Gastrocnemius medialis (tissue), 4 donors: ENCODE data around the gene ADGRF3. TPM values are rescaled to one million over a fixed set of nuclear protein-coding genes. Genes with fewer than 3 reads are reported as not detected.
"Not testable (repeated sequence)": the region's sequence is repeated elsewhere in the genome, so short reads cannot be mapped to it uniquely, and the experiment has no call there.

Source experiments
- ATAC-seq, 2 donors: fragments of 150-250 bp; one replicate each; pipeline ENCODE4 v1.9.1; 2016
- DNase-seq, 2 donors: peaks; one replicate each; pipeline ENCODE4 v3.0.0-alpha.2; 2019
- H3K27ac ChIP-seq, 4 donors: fragments of 200-600 bp; sonication (generic); 1 replicate in 1 of 4; 2 replicates in 3 of 4; pipeline ENCODE4 v1.5.1; 2016 to 2018; ENCODE audit warnings: mild to moderate bottlenecking in 2 of 4, moderate library complexity in 1 of 4
- H3K27me3 ChIP-seq, 3 donors: fragments of 200-600 bp; sonication (generic) in 2 of 3; 1 replicate in 1 of 3; 2 replicates in 2 of 3; pipeline versions ENCODE4 v1.5.1 to v1.6.0; 2016 to 2019; ENCODE audit warnings: mild to moderate bottlenecking in 1 of 3, moderate library complexity in 1 of 3
- H3K36me3 ChIP-seq, 2 donors: fragments of 200-600 bp; sonication (generic) in 1 of 2; one replicate each; pipeline ENCODE4 v1.5.1; 2017 to 2018
- H3K4me1 ChIP-seq, 2 donors: fragments of 200-600 bp; sonication (generic) in 1 of 2; one replicate each; pipeline ENCODE4 v1.5.1; 2016 to 2017; ENCODE audit warnings: mild to moderate bottlenecking in 2 of 2
- H3K4me3 ChIP-seq, 4 donors: fragments of 200-600 bp; sonication (generic) in 3 of 4; 1 replicate in 1 of 4; 2 replicates in 3 of 4; pipeline ENCODE4 v1.5.1; 2016 to 2019; ENCODE audit warnings: mild to moderate bottlenecking in 2 of 4
- H3K9me3 ChIP-seq, 3 donors: fragments of 200-600 bp; sonication (generic) in 2 of 3; 1 replicate in 1 of 3; 2 replicates in 2 of 3; pipeline ENCODE4 v1.5.1; 2016 to 2019
- CTCF ChIP-seq, 5 experiments: fragments of 450-650 bp in 3 of 5; fragments of 200-600 bp in 2 of 5; sonication (generic) in 2 of 5; IDR thresholded peaks in 4 of 5; conservative IDR thresholded peaks in 1 of 5; 1 replicate in 4 of 5; 2 replicates in 1 of 5; pipeline ENCODE4 v1.5.1; 2016 to 2019; ENCODE audit warnings: antibody characterized with exemption in 5 of 5, mild to moderate bottlenecking in 3 of 5, moderate library complexity in 3 of 5
- POLR2A ChIP-seq, 2 donors: fragments of 450-650 bp; IDR thresholded peaks; one replicate each; pipeline ENCODE4 v1.6.1; 2017; ENCODE audit warnings: antibody characterized with exemption in 2 of 2, mild to moderate bottlenecking in 2 of 2, moderate library complexity in 2 of 2
- in situ Hi-C, 4 donors: fragments of 200-750 bp; cut with MboI; loops; one replicate each; pipeline versions ENCODE4 v1.15.0 to v1.8.0; 2017; ENCODE audit warnings: low sequenced_read_pairs in 4 of 4
- intact Hi-C: fragments of 100-400 bp; cut with DNase I; formaldehyde crosslinking; loops from one replicate; pipeline ENCODE4 v1.15.1; 2023; ENCODE audit warnings: low total_unique reads
- total RNA-seq, 4 donors: library from RNA; depleted of rRNA; stranded (reverse); fragments of >200 nt; gene quantifications; one replicate each; pipeline versions ENCODE4 v1.1.0 to v1.2.3, GENCODE V29; 2016

The ADGRF3 gene
- total RNA-seq, 4 donors from 2014 or later: not detected

GRCh38 chr2:26336719-26337118 lies 9.9 kb downstream of the ADGRF3 start:
- no peak overlapping the region for H3K27ac ChIP-seq
- no peak overlapping the region for H3K4me3 ChIP-seq
- ATAC-seq (no peak), DNase-seq (no peak)
- intact Hi-C loops (loop anchor here (10.0 kb wide), 1 partner anchor 252 kb away; no protein-coding TSS in a partner anchor), in situ Hi-C loops (loop anchor here (10.0 to 25.0 kb wide), 4 partner anchors 102 to 374 kb away; partner anchors contain the start of gene KIF3C (in 1 of the 4))
- H3K36me3 ChIP-seq: no peaks in the 10 kb centered on the region
- H3K4me1 ChIP-seq: no peaks in the 10 kb centered on the region
- no peaks in the 10 kb centered on the region for H3K27me3 ChIP-seq
- no peak for TF ChIP-seq CTCF (IDR thresholded peaks at IDR 0.05 in 4 of 5, conservative IDR thresholded peaks at IDR 0.05 in 1 of 5)
- H3K9me3 ChIP-seq: no peaks in the 10 kb centered on the region

DNA sequence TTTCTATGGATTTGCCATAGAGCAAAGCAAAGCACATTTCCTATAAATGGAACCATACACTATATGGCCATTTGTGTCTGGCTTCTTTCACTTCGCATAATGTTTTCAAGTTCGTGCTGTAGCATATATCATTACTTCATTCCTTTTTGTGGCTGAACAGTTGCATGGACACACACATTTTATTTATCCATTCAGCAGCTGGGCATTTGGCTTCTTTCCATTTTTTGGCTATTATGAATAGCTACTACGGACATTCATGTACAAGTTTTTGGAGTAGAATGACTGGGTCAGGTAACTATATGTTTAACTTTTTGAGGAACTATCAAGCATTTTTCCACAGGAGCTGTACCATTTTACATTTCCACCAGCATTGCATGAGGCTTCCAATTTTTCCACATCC lies 11.4 kb downstream of the ADGRF3 start:
- ATAC-seq: no peak
- intact Hi-C loops: loop anchor here (10.0 kb wide), 1 partner anchor 250 kb away; no protein-coding TSS in a partner anchor
- in situ Hi-C loops: loop anchor here (10.0 to 25.0 kb wide), 4 partner anchors 100 to 373 kb away; partner anchors contain the start of gene KIF3C (in 1 of the 4)

DNA sequence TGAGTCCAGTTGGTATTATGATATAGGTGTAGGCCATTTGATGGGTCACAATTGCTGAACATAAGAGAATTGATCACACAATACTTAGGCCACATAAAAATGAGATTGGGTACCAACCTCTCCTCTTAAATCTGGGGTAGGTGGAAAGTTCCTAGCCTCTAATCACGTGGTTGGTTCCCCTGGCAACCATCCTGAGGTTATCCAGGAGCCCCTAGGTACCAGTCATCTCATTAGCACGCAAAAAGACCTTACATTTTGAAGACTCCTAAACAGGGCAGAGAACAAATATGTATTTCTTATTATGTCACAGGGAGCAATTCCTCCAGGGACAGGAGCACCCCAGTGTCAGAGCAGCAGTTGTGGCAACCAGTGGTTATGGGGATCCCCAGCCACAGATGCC lies 13.3 kb downstream of the ADGRF3 start:
- no peaks in the 10 kb centered on the region for H3K36me3 ChIP-seq
- H3K27me3 ChIP-seq: no peaks in the 10 kb centered on the region
- TF ChIP-seq POLR2A (IDR thresholded peaks at IDR 0.05) (no peak), CTCF (IDR thresholded peaks at IDR 0.05 in 4 of 5, conservative IDR thresholded peaks at IDR 0.05 in 1 of 5) (no peak)
- H3K4me1 ChIP-seq: no peaks in the 10 kb centered on the region
- DNase-seq: no peak
- no peak for ATAC-seq
- no peak overlapping the region for H3K27ac ChIP-seq
- no peaks in the 10 kb centered on the region for H3K9me3 ChIP-seq
- no peak overlapping the region for H3K4me3 ChIP-seq
- in situ Hi-C loops (loop anchor here (5.0 to 25.0 kb wide), 5 partner anchors 91 to 371 kb away; partner anchors contain the start of genes HADHA (in 1 of the 4), HADHB (in 1 of the 4) and KIF3C (in 1 of the 4)), intact Hi-C loops (loop anchor here (10.0 kb wide), 1 partner anchor 248 kb away; no protein-coding TSS in a partner anchor)

More for the DNA sequence above, 11.4 kb downstream of the ADGRF3 start:
- no peak for DNase-seq
- Histone ChIP-seq H3K36me3 (no peaks in the 10 kb centered on the region), H3K27me3 (no peaks in the 10 kb centered on the region), H3K9me3 (no peaks in the 10 kb centered on the region), H3K27ac (no peak overlapping the region), H3K4me1 (no peaks in the 10 kb centered on the region), H3K4me3 (no peak overlapping the region)
- no peak for TF ChIP-seq CTCF (IDR thresholded peaks at IDR 0.05 in 4 of 5, conservative IDR thresholded peaks at IDR 0.05 in 1 of 5)
- TF ChIP-seq POLR2A (IDR thresholded peaks at IDR 0.05): no peak

DNA sequence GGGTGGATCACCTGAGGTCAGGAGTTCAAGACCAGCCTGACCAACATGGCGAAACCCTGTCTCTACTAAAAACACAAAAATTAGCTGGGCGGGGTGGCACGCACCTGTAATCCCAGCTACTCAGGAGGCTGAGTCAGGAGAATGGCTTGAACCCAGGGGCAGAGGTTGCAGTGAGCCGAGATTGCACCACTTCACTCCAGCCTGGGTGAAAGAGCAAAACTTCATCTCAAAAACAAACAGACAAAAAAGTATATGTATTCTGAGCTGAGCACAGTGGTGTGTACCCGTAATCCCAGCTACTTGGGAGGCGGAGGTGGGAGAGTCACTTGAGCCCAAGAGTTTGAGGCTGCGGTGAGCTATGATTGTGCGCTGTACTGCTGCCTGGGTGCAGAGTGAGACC lies 15.3 kb downstream of the ADGRF3 start:
- not testable (repeated sequence) for H3K27me3 ChIP-seq, H3K4me1 ChIP-seq, DNase-seq, H3K27ac ChIP-seq, H3K36me3 ChIP-seq, H3K9me3 ChIP-seq, ATAC-seq, H3K4me3 ChIP-seq
- intact Hi-C loops: loop anchor here (2.0 to 10.0 kb wide), 5 partner anchors 57 to 381 kb away; no protein-coding TSS in a partner anchor
- in situ Hi-C loops: loop anchor here (5.0 to 25.0 kb wide), 5 partner anchors 89 to 369 kb away; partner anchors contain the start of genes HADHA (in 1 of the 4), HADHB (in 1 of the 4) and KIF3C (in 1 of the 4)

DNA sequence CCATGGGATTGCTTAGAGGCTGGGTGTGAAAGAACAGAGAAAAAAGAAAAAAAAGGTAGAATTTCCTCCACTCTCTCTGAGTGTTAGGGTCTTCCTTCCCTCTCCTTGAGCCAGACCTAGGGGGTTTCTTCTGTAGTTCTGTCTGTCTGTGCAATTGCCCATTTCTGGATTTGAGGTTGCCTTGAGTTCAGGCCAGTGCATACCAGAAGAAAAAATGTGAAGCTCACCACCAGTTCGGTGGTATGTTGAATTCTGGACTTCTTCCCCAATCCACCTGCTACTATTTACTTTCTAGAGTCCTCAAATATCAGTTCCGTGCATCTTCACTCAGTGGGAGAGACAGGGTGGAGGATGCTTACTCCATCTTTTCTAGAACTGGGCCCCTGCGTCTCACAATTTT lies 16.0 kb downstream of the ADGRF3 start:
- H3K4me3 ChIP-seq: no peak overlapping the region
- no peak overlapping the region for H3K27ac ChIP-seq
- intact Hi-C loops: loop anchor here (2.0 to 10.0 kb wide), 5 partner anchors 56 to 380 kb away; no protein-coding TSS in a partner anchor
- H3K4me1 ChIP-seq: no peaks in the 10 kb centered on the region
- in situ Hi-C loops: loop anchor here (5.0 to 25.0 kb wide), 5 partner anchors 88 to 368 kb away; partner anchors contain the start of genes HADHA (in 1 of the 4), HADHB (in 1 of the 4) and KIF3C (in 1 of the 4)
- no peaks in the 10 kb centered on the region for H3K9me3 ChIP-seq
- no peaks in the 10 kb centered on the region for H3K36me3 ChIP-seq
- DNase-seq (no peak), ATAC-seq (peak in 1 of 2 donors; percentile 5)
- TF ChIP-seq POLR2A (IDR thresholded peaks at IDR 0.05): no peak
- TF ChIP-seq CTCF (IDR thresholded peaks at IDR 0.05 in 4 of 5, conservative IDR thresholded peaks at IDR 0.05 in 1 of 5): no peak
- H3K27me3 ChIP-seq: no peaks in the 10 kb centered on the region
